HEK293 (cell line): Measurements from ENCODE around the gene GRM3.

Source experiments
- CTCF ChIA-PET: fragments of 350-600 bp; formaldehyde crosslinking; extraction: SDS; loops from one replicate; lab custom pipeline; 2021; ENCODE audit warnings: antibody characterized with exemption; lab: Yijun Ruan, JAX
- POLR2A ChIA-PET: fragments of 300-600 bp; formaldehyde crosslinking; extraction: SDS; loops from one replicate; lab custom pipeline; 2020; ENCODE audit warnings: antibody characterized with exemption, inconsistent platforms; lab: Yijun Ruan, JAX
- H3K27ac ChIP-seq: fragments of 200-500 bp; sonication (Bioruptor generic); 2 replicates; pipeline ENCODE4 v1.5.1; 2014; ENCODE audit warnings: low read depth, low read length, control low read depth, inconsistent platforms; ENCODE audit errors: extremely low read depth
- H3K36me3 ChIP-seq, 2 experiments: fragments of 200-500 bp in 1 of 2; sonication (Bioruptor generic) in 1 of 2; 1 replicate in 1 of 2; 2 replicates in 1 of 2; pipeline ENCODE4 v1.5.1; 2014 to 2017; ENCODE audit warnings: inconsistent platforms in 2 of 2, low read length in 2 of 2; ENCODE audit not compliant: control insufficient read depth in 2 of 2, insufficient read depth in 1 of 2
- H3K4me1 ChIP-seq: fragments of 200-500 bp; sonication (Bioruptor generic); 2 replicates; pipeline ENCODE4 v1.5.1; 2014; ENCODE audit warnings: mild to moderate bottlenecking, low read length, inconsistent platforms; ENCODE audit not compliant: control insufficient read depth, insufficient read depth
- H3K4me3 ChIP-seq: 2 replicates; pipeline ENCODE4 v1.5.1; 2011; ENCODE audit warnings: low read depth, mild to moderate bottlenecking, control low read depth, low read length, moderate library complexity
- H3K9me3 ChIP-seq: fragments of 200-500 bp; sonication (Bioruptor generic); 2 replicates; pipeline ENCODE4 v1.5.1; 2014; ENCODE audit warnings: low read depth, low read length, inconsistent platforms; ENCODE audit not compliant: control insufficient read depth, insufficient read depth
- GLI2 ChIP-seq: fragments of 450-650 bp; formaldehyde crosslinking; IDR thresholded peaks from 2 replicates; pipeline ENCODE4; 2017; ENCODE audit warnings: missing biosample characterization, missing genetic modification characterization, low read depth, borderline replicate concordance
- GLIS1 ChIP-seq: fragments of 450-650 bp; formaldehyde crosslinking; IDR thresholded peaks from 2 replicates; pipeline ENCODE4 v1.5.1; 2016; ENCODE audit warnings: missing biosample characterization, missing genetic modification characterization
- GLIS2 ChIP-seq: fragments of 450-650 bp; formaldehyde crosslinking; IDR thresholded peaks from 2 replicates; pipeline ENCODE4 v1.5.1; 2016; ENCODE audit warnings: missing biosample characterization, missing genetic modification characterization
- KLF7 ChIP-seq: fragments of 450-650 bp; formaldehyde crosslinking; IDR thresholded peaks from 2 replicates; pipeline ENCODE4 v1.5.1; 2016; ENCODE audit warnings: missing biosample characterization, missing genetic modification characterization, borderline replicate concordance
- MYNN ChIP-seq: fragments of 450-650 bp; formaldehyde crosslinking; IDR thresholded peaks from 2 replicates; pipeline ENCODE4 v1.5.1; 2016; ENCODE audit warnings: missing biosample characterization, missing genetic modification characterization, borderline replicate concordance
- MZF1 ChIP-seq: fragments of 450-650 bp; formaldehyde crosslinking; IDR thresholded peaks from 2 replicates; pipeline ENCODE4 v1.5.1; 2017; ENCODE audit warnings: missing biosample characterization, missing genetic modification characterization, borderline replicate concordance
- YY2 ChIP-seq: fragments of 450-650 bp; formaldehyde crosslinking; IDR thresholded peaks from 2 replicates; pipeline ENCODE4 v1.5.1; 2016; ENCODE audit warnings: missing biosample characterization, missing genetic modification characterization
- ZBTB1 ChIP-seq: fragments of 450-650 bp; formaldehyde crosslinking; IDR thresholded peaks from 2 replicates; pipeline ENCODE4 v1.5.1; 2016; ENCODE audit warnings: missing biosample characterization, missing genetic modification characterization
- ZEB2 ChIP-seq: fragments of 450-650 bp; formaldehyde crosslinking; IDR thresholded peaks from 2 replicates; pipeline ENCODE4 v1.5.1; 2016; ENCODE audit warnings: missing biosample characterization, missing genetic modification characterization
- ZNF112 ChIP-seq: fragments of 450-650 bp; formaldehyde crosslinking; IDR thresholded peaks from 2 replicates; pipeline ENCODE4 v1.5.0; 2017; ENCODE audit warnings: missing biosample characterization, missing genetic modification characterization
- ZNF214 ChIP-seq: fragments of 450-650 bp; formaldehyde crosslinking; IDR thresholded peaks from 2 replicates; pipeline ENCODE4 v1.5.1; 2017; ENCODE audit warnings: missing biosample characterization, mild to moderate bottlenecking, missing genetic modification characterization, borderline replicate concordance
- ZNF223 ChIP-seq: fragments of 450-650 bp; formaldehyde crosslinking; IDR thresholded peaks from 2 replicates; pipeline ENCODE4 v1.5.1; 2016; ENCODE audit warnings: missing biosample characterization, missing genetic modification characterization
- ZNF416 ChIP-seq: fragments of 450-650 bp; formaldehyde crosslinking; IDR thresholded peaks from 2 replicates; pipeline ENCODE4 v1.5.1; 2016; ENCODE audit warnings: missing biosample characterization, missing genetic modification characterization
- ZNF514 ChIP-seq: fragments of 450-650 bp; formaldehyde crosslinking; IDR thresholded peaks from 2 replicates; pipeline ENCODE4 v1.5.1; 2016; ENCODE audit warnings: missing biosample characterization, missing genetic modification characterization
- ZNF544 ChIP-seq: fragments of 450-650 bp; formaldehyde crosslinking; IDR thresholded peaks from 2 replicates; pipeline ENCODE4 v1.5.0; 2017; ENCODE audit warnings: missing biosample characterization, missing genetic modification characterization
- ZNF571 ChIP-seq: fragments of 450-650 bp; formaldehyde crosslinking; IDR thresholded peaks from 2 replicates; pipeline ENCODE4 v1.5.0; 2017; ENCODE audit warnings: missing biosample characterization, missing genetic modification characterization
- ZNF629 ChIP-seq: fragments of 450-650 bp; formaldehyde crosslinking; IDR thresholded peaks from 2 replicates; pipeline ENCODE4 v1.5.1; 2017; ENCODE audit warnings: missing biosample characterization, missing genetic modification characterization
- ZNF701 ChIP-seq: fragments of 450-650 bp; formaldehyde crosslinking; IDR thresholded peaks from 2 replicates; pipeline ENCODE4 v1.5.1; 2016; ENCODE audit warnings: missing biosample characterization, missing genetic modification characterization
- ZNF777 ChIP-seq: fragments of 450-650 bp; formaldehyde crosslinking; IDR thresholded peaks from 2 replicates; pipeline ENCODE4 v1.5.1; 2017; ENCODE audit warnings: missing biosample characterization, missing genetic modification characterization, borderline replicate concordance
- ZNF791 ChIP-seq: fragments of 450-650 bp; formaldehyde crosslinking; IDR thresholded peaks from 2 replicates; pipeline ENCODE4 v1.5.1; 2016; ENCODE audit warnings: missing biosample characterization, missing genetic modification characterization
- ZSCAN30 ChIP-seq: fragments of 450-650 bp; IDR thresholded peaks from 2 replicates; pipeline ENCODE4 v1.5.1; 2018; ENCODE audit warnings: missing biosample characterization, mild to moderate bottlenecking, missing genetic modification characterization, moderate library complexity
- TF ChIP-seq, protein P1 (sequence below): fragments of 450-650 bp; formaldehyde crosslinking; IDR thresholded peaks from 2 replicates; pipeline ENCODE4 v1.5.1; 2016; ENCODE audit warnings: missing biosample characterization, missing genetic modification characterization
- TF ChIP-seq, protein P2 (sequence below): fragments of 450-650 bp; formaldehyde crosslinking; IDR thresholded peaks from 2 replicates; pipeline ENCODE4 v1.5.1; 2016; ENCODE audit warnings: missing biosample characterization, missing genetic modification characterization
- TF ChIP-seq, protein P3 (sequence below): fragments of 450-650 bp; formaldehyde crosslinking; IDR thresholded peaks from 2 replicates; pipeline ENCODE4 v1.5.1; 2016; ENCODE audit warnings: missing biosample characterization, missing genetic modification characterization
- TF ChIP-seq, protein P4 (sequence below): fragments of 450-650 bp; IDR thresholded peaks from 2 replicates; pipeline ENCODE4 v1.5.1; 2018; ENCODE audit warnings: missing biosample characterization, missing genetic modification characterization
- TF ChIP-seq, protein P5 (sequence below): fragments of 450-650 bp; formaldehyde crosslinking; IDR thresholded peaks from 2 replicates; pipeline ENCODE4 v1.5.1; 2016; ENCODE audit warnings: missing biosample characterization, missing genetic modification characterization, borderline replicate concordance

GRM3 gene

DNA sequence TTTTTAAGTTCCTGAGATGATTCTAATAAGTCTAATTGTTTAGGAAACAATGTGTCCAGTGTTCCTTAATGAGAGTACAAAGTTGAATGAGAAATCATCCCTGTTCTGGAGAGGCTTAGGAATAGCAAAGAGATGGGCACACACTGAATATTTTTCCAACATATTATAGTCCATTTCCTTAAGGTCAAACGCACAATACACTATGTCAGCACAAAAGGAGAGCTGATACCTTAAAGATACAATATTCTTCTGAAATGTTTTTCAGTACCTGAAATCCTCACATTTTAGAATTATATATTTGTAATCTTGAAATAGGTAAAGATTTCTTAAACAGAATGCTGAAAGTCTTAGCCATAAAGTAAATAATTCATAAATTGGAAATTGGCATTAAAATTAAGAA is 183.2 kb downstream of the GRM3 start (continued):
- TF ChIP-seq ZNF777 (tag by site-specific recombination) (no peak), ZNF571 (tag by site-specific recombination) (no peak), GLI2 (tag by site-specific recombination) (no peak), ZNF629 (tag by site-specific recombination) (no peak), MYNN (tag by site-specific recombination) (no peak), ZNF112 (no peak), GLIS1 (tag by site-specific recombination) (no peak), YY2 (tag by site-specific recombination) (no peak), ZSCAN30 (tag by site-specific recombination) (no peak), ZNF544 (tag by site-specific recombination) (no peak)
- TF ChIP-seq, protein P1, sequence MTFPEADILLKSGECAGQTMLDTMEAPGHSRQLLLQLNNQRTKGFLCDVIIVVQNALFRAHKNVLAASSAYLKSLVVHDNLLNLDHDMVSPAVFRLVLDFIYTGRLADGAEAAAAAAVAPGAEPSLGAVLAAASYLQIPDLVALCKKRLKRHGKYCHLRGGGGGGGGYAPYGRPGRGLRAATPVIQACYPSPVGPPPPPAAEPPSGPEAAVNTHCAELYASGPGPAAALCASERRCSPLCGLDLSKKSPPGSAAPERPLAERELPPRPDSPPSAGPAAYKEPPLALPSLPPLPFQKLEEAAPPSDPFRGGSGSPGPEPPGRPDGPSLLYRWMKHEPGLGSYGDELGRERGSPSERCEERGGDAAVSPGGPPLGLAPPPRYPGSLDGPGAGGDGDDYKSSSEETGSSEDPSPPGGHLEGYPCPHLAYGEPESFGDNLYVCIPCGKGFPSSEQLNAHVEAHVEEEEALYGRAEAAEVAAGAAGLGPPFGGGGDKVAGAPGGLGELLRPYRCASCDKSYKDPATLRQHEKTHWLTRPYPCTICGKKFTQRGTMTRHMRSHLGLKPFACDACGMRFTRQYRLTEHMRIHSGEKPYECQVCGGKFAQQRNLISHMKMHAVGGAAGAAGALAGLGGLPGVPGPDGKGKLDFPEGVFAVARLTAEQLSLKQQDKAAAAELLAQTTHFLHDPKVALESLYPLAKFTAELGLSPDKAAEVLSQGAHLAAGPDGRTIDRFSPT (tag by site-specific recombination), result no peak
- TF ChIP-seq, protein P2, sequence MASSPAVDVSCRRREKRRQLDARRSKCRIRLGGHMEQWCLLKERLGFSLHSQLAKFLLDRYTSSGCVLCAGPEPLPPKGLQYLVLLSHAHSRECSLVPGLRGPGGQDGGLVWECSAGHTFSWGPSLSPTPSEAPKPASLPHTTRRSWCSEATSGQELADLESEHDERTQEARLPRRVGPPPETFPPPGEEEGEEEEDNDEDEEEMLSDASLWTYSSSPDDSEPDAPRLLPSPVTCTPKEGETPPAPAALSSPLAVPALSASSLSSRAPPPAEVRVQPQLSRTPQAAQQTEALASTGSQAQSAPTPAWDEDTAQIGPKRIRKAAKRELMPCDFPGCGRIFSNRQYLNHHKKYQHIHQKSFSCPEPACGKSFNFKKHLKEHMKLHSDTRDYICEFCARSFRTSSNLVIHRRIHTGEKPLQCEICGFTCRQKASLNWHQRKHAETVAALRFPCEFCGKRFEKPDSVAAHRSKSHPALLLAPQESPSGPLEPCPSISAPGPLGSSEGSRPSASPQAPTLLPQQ (tag by site-specific recombination), result no peak
- TF ChIP-seq, all 188 proteins: peak for 0

DNA sequence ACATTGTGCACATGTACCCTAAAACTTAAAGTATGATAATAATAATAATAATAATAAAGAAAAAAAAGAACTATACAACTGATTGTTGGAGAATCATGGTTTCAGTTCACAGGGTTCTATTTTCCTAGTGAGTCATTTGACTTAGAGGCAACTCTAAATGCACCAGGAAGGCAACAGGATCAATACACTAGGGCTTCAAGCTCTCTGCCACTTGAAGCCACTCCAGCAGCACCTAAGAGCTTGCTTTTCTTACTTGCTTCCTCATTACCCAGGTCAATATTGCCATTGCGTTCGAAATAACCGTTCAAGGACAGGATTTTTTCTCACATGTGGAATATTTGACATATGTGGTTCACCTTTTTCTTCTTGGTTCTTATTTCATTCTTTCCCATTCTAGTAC is 189.7 kb downstream of the GRM3 start:
- Histone ChIP-seq H3K27ac (no peak overlapping the region), H3K4me1 (no peaks in the 10 kb centered on the region), H3K4me3 (no peak overlapping the region), H3K36me3 (no peaks in the 10 kb centered on the region), H3K9me3 (no peaks in the 10 kb centered on the region)
- ChIA-PET CTCF (interaction anchor here (0.6 kb wide), 1 partner anchor 235 kb away, joined by 3 read pairs; no protein-coding TSS in a partner anchor), POLR2A (no interaction called here)
- TF ChIP-seq ZNF514 (tag by site-specific recombination), result no peak
- TF ChIP-seq ZNF416 (tag by site-specific recombination), result no peak
- TF ChIP-seq, protein P3, sequence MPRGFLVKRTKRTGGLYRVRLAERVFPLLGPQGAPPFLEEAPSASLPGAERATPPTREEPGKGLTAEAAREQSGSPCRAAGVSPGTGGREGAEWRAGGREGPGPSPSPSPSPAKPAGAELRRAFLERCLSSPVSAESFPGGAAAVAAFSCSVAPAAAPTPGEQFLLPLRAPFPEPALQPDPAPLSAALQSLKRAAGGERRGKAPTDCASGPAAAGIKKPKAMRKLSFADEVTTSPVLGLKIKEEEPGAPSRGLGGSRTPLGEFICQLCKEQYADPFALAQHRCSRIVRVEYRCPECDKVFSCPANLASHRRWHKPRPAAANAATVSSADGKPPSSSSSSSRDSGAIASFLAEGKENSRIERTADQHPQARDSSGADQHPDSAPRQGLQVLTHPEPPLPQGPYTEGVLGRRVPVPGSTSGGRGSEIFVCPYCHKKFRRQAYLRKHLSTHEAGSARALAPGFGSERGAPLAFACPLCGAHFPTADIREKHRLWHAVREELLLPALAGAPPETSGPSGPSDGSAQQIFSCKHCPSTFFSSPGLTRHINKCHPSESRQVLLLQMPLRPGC, result no peak
- no peak for TF ChIP-seq ZNF214 (tag by site-specific recombination)
- TF ChIP-seq ZEB2, result no peak
- no peak for TF ChIP-seq ZNF791 (tag by site-specific recombination)
- TF ChIP-seq KLF7 (tag by site-specific recombination), result no peak
- no peak for TF ChIP-seq MZF1
- TF ChIP-seq ZNF112, result no peak
- TF ChIP-seq ZNF223 (tag by site-specific recombination), result no peak
- TF ChIP-seq, protein P4, sequence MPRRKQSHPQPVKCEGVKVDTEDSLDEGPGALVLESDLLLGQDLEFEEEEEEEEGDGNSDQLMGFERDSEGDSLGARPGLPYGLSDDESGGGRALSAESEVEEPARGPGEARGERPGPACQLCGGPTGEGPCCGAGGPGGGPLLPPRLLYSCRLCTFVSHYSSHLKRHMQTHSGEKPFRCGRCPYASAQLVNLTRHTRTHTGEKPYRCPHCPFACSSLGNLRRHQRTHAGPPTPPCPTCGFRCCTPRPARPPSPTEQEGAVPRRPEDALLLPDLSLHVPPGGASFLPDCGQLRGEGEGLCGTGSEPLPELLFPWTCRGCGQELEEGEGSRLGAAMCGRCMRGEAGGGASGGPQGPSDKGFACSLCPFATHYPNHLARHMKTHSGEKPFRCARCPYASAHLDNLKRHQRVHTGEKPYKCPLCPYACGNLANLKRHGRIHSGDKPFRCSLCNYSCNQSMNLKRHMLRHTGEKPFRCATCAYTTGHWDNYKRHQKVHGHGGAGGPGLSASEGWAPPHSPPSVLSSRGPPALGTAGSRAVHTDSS (tag by site-specific recombination), result no peak
- no peak for TF ChIP-seq GLIS2 (tag by site-specific recombination)
- TF ChIP-seq ZBTB1, result no peak
- TF ChIP-seq ZNF701 (tag by site-specific recombination), result no peak
- TF ChIP-seq, protein P5, sequence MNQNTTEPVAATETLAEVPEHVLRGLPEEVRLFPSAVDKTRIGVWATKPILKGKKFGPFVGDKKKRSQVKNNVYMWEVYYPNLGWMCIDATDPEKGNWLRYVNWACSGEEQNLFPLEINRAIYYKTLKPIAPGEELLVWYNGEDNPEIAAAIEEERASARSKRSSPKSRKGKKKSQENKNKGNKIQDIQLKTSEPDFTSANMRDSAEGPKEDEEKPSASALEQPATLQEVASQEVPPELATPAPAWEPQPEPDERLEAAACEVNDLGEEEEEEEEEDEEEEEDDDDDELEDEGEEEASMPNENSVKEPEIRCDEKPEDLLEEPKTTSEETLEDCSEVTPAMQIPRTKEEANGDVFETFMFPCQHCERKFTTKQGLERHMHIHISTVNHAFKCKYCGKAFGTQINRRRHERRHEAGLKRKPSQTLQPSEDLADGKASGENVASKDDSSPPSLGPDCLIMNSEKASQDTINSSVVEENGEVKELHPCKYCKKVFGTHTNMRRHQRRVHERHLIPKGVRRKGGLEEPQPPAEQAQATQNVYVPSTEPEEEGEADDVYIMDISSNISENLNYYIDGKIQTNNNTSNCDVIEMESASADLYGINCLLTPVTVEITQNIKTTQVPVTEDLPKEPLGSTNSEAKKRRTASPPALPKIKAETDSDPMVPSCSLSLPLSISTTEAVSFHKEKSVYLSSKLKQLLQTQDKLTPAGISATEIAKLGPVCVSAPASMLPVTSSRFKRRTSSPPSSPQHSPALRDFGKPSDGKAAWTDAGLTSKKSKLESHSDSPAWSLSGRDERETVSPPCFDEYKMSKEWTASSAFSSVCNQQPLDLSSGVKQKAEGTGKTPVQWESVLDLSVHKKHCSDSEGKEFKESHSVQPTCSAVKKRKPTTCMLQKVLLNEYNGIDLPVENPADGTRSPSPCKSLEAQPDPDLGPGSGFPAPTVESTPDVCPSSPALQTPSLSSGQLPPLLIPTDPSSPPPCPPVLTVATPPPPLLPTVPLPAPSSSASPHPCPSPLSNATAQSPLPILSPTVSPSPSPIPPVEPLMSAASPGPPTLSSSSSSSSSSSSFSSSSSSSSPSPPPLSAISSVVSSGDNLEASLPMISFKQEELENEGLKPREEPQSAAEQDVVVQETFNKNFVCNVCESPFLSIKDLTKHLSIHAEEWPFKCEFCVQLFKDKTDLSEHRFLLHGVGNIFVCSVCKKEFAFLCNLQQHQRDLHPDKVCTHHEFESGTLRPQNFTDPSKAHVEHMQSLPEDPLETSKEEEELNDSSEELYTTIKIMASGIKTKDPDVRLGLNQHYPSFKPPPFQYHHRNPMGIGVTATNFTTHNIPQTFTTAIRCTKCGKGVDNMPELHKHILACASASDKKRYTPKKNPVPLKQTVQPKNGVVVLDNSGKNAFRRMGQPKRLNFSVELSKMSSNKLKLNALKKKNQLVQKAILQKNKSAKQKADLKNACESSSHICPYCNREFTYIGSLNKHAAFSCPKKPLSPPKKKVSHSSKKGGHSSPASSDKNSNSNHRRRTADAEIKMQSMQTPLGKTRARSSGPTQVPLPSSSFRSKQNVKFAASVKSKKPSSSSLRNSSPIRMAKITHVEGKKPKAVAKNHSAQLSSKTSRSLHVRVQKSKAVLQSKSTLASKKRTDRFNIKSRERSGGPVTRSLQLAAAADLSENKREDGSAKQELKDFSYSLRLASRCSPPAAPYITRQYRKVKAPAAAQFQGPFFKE (tag by site-specific recombination), result no peak
